ENCODE results near the gene KRTAP4-16. TPM values are rescaled to one million over a fixed set of nuclear protein-coding genes. Genes with fewer than 3 reads are reported as not detected.

Gene KRTAP4-16
- not detected in 2 replicates for total RNA-seq

GRCh38 chr17:41101586-41102259, at the start of gene KRTAP4-16:
KRTAP4-16 (minus strand) TSS chr17:41102209; CDS start chr17:41102209, 0 bp downstream.

GRCh38 chr17:41149652-41149985, 47.6 kb upstream of the KRTAP4-16 start, which contains the start of gene KRTAP4-5:
KRTAP4-5 (minus strand) TSS chr17:41149825; CDS start chr17:41149767, 58 bp downstream.

GRCh38 chr17:41140360-41141131, 38.5 kb upstream of the KRTAP4-16 start, which contains the start of gene KRTAP4-6:
KRTAP4-6 (minus strand) TSS chr17:41140544; CDS start chr17:41140487, 57 bp downstream.

GRCh38 chr17:41123991-41124371, 22.0 kb upstream of the KRTAP4-16 start, which contains the start of gene KRTAP4-12:
KRTAP4-12 (minus strand) TSS chr17:41124182; CDS start chr17:41124122, 60 bp downstream.

GRCh38 chr17:41117846-41118386, 15.9 kb upstream of the KRTAP4-16 start, which contains the start of gene KRTAP4-11:
KRTAP4-11 (minus strand) TSS chr17:41118373; CDS start chr17:41118315, 58 bp downstream.

GRCh38 chr17:41105347-41105746, 3.3 kb upstream of the KRTAP4-16 start, which contains the start of gene KRTAP4-9:
KRTAP4-9 (plus strand) TSS chr17:41105389; CDS start chr17:41105389, 0 bp downstream.

GRCh38 chr17:41098042-41098441, 4.0 kb downstream of the KRTAP4-16 start, which contains the start of gene KRTAP4-8:
KRTAP4-8 (minus strand) TSS chr17:41098142; CDS start chr17:41098084, 58 bp downstream.

GRCh38 chr17:41084100-41084856, 17.7 kb downstream of the KRTAP4-16 start, which contains the start of gene KRTAP4-7:
KRTAP4-7 (plus strand) TSS chr17:41084150; CDS start chr17:41084207, 57 bp downstream.

GRCh38 chr17:41065829-41066624, 36.0 kb downstream of the KRTAP4-16 start, which contains the start of gene KRTAP2-4:
KRTAP2-4 (minus strand) TSS chr17:41065879; CDS start chr17:41065845, 34 bp downstream.

GRCh38 chr17:41060052-41060604, 41.9 kb downstream of the KRTAP4-16 start, which contains the start of gene KRTAP2-3:
KRTAP2-3 (minus strand) TSS chr17:41060114; CDS start chr17:41060050, 64 bp downstream.

GRCh38 chr17:41055130-41055529, 46.9 kb downstream of the KRTAP4-16 start, which contains the start of gene KRTAP2-2:
KRTAP2-2 (minus strand) TSS chr17:41055230; CDS start chr17:41055211, 19 bp downstream.

Other genes with a start within 250 kb of the KRTAP4-16 start
- gene KRT12, start 235.0 kb downstream of the KRTAP4-16 start, total RNA-seq, result not detected in 2 replicates
- not detected in 2 replicates for gene KRT20, start 217.0 kb downstream of the KRTAP4-16 start, total RNA-seq
- not detected in 2 replicates for gene KRT23, start 164.6 kb downstream of the KRTAP4-16 start, total RNA-seq
- not detected in 2 replicates for gene KRT39, start 135.3 kb downstream of the KRTAP4-16 start, total RNA-seq
- gene KRT40, start 117.9 kb downstream of the KRTAP4-16 start, total RNA-seq, result not detected in 2 replicates
- not detected in 2 replicates for gene KRTAP3-3, start 108.0 kb downstream of the KRTAP4-16 start, total RNA-seq
- not detected in 2 replicates for gene KRTAP3-2, start 102.3 kb downstream of the KRTAP4-16 start, total RNA-seq
- gene KRTAP3-1, start 93.1 kb downstream of the KRTAP4-16 start, total RNA-seq, result not detected in 2 replicates
- not detected in 2 replicates for gene KRTAP1-5, start 75.0 kb downstream of the KRTAP4-16 start, total RNA-seq
- gene KRTAP1-4, start 72.0 kb downstream of the KRTAP4-16 start, total RNA-seq, result not detected in 2 replicates
- gene KRTAP1-3, start 67.3 kb downstream of the KRTAP4-16 start, total RNA-seq, result not detected in 2 replicates
- gene KRTAP1-1, start 60.8 kb downstream of the KRTAP4-16 start, total RNA-seq, result not detected in 2 replicates
- not detected in 2 replicates for gene KRTAP2-1, start 54.9 kb downstream of the KRTAP4-16 start, total RNA-seq
- gene KRTAP2-2, start 47.0 kb downstream of the KRTAP4-16 start, total RNA-seq, result not detected in 2 replicates
- gene KRTAP2-3, start 42.1 kb downstream of the KRTAP4-16 start, total RNA-seq, result not detected in 2 replicates
- gene KRTAP2-4, start 36.3 kb downstream of the KRTAP4-16 start, total RNA-seq, result not detected in 2 replicates
- not detected in 2 replicates for gene KRTAP4-7, start 18.1 kb downstream of the KRTAP4-16 start, total RNA-seq
- not detected in 2 replicates for gene KRTAP4-8, start 4.1 kb downstream of the KRTAP4-16 start, total RNA-seq
- not detected in 2 replicates for gene KRTAP4-9, start 3.2 kb upstream of the KRTAP4-16 start, total RNA-seq
- not detected in 2 replicates for gene KRTAP4-11, start 16.2 kb upstream of the KRTAP4-16 start, total RNA-seq
- not detected in 2 replicates for gene KRTAP4-12, start 22.0 kb upstream of the KRTAP4-16 start, total RNA-seq
- not detected in 2 replicates for gene KRTAP4-6, start 38.3 kb upstream of the KRTAP4-16 start, total RNA-seq
- gene KRTAP4-5, start 47.6 kb upstream of the KRTAP4-16 start, total RNA-seq, result not detected in 2 replicates
- not detected in 2 replicates for gene KRTAP4-4, start 58.5 kb upstream of the KRTAP4-16 start, total RNA-seq
- gene KRTAP4-3, start 66.0 kb upstream of the KRTAP4-16 start, total RNA-seq, result not detected in 2 replicates
- gene KRTAP4-2, start 76.0 kb upstream of the KRTAP4-16 start, total RNA-seq, result not detected in 2 replicates
- gene KRTAP4-1, start 82.7 kb upstream of the KRTAP4-16 start, total RNA-seq, result not detected in 2 replicates
- not detected in 2 replicates for gene KRTAP9-1, start 87.7 kb upstream of the KRTAP4-16 start, total RNA-seq
- not detected in 2 replicates for gene KRTAP9-2, start 124.4 kb upstream of the KRTAP4-16 start, total RNA-seq
- not detected in 2 replicates for gene KRTAP9-3, start 130.2 kb upstream of the KRTAP4-16 start, total RNA-seq
- gene KRTAP9-8, start 135.8 kb upstream of the KRTAP4-16 start, total RNA-seq, result not detected in 2 replicates
- not detected in 2 replicates for gene KRTAP9-4, start 147.5 kb upstream of the KRTAP4-16 start, total RNA-seq
- not detected in 2 replicates for gene KRTAP9-9, start 153.2 kb upstream of the KRTAP4-16 start, total RNA-seq
- not detected in 2 replicates for gene KRTAP9-6, start 163.2 kb upstream of the KRTAP4-16 start, total RNA-seq
- gene KRTAP9-7, start 173.5 kb upstream of the KRTAP4-16 start, total RNA-seq, result not detected in 2 replicates
- not detected in 2 replicates for gene KRTAP29-1, start 200.6 kb upstream of the KRTAP4-16 start, total RNA-seq
- gene KRTAP16-1, start 207.1 kb upstream of the KRTAP4-16 start, total RNA-seq, result not detected in 2 replicates
- gene KRTAP17-1, start 213.5 kb upstream of the KRTAP4-16 start, total RNA-seq, result not detected in 2 replicates
- gene KRT33A, start 248.6 kb upstream of the KRTAP4-16 start, total RNA-seq, result not detected in 2 replicates